Measurements from ENCODE around the gene OGFOD2. TPM values are rescaled to one million over a fixed set of nuclear protein-coding genes. Genes with fewer than 3 reads are reported as not detected.

Gene OGFOD2
- total RNA-seq, 1 donor from 2014 or later: 9.1 TPM

GRCh38 chr12:122976648-122976975 lies 1.6 kb downstream of the OGFOD2 start:
- no peak for DNase-seq (ENCODE audit: low read depth, low spot score)

- DNase-seq (ENCODE audit: low read depth, low spot score): no peak
These were observed 2.1 kb downstream of the OGFOD2 start for GRCh38 chr12:122977153-122977552.

GRCh38 chr12:122977655-122978392 lies 2.8 kb downstream of the OGFOD2 start:
- DNase-seq (ENCODE audit: low read depth, low spot score): no peak

- no peak for DNase-seq (ENCODE audit: low read depth, low spot score)
These were observed 3.5 kb downstream of the OGFOD2 start for GRCh38 chr12:122978507-122978955.

- DNase-seq (ENCODE audit: low read depth, low spot score): no peak
These were observed 4.2 kb downstream of the OGFOD2 start for GRCh38 chr12:122979001-122979907.

GRCh38 chr12:122979908-122980182 lies 4.8 kb downstream of the OGFOD2 start:
- no peak for DNase-seq (ENCODE audit: low read depth, low spot score)

GRCh38 chr12:122980183-122981035 lies 5.4 kb downstream of the OGFOD2 start, which contains the start of gene ARL6IP4:
TSS of gene ARL6IP4 (plus strand) at chr12:122980681. CDS start at chr12:122981140, 459 bp downstream.
- DNase-seq (ENCODE audit: low read depth, low spot score): no peak

GRCh38 chr12:122981036-122981471 lies 6.0 kb downstream of the OGFOD2 start:
- DNase-seq (ENCODE audit: low read depth, low spot score): no peak

- DNase-seq (ENCODE audit: low read depth, low spot score): no peak
These were observed 6.8 kb downstream of the OGFOD2 start for GRCh38 chr12:122981587-122982476.

- no peak for DNase-seq (ENCODE audit: low read depth, low spot score)
These were observed 7.4 kb downstream of the OGFOD2 start for GRCh38 chr12:122982477-122982815.

- DNase-seq (ENCODE audit: low read depth, low spot score): no peak
These were observed 8.1 kb downstream of the OGFOD2 start for GRCh38 chr12:122982963-122983788.

- no peak for DNase-seq (ENCODE audit: low read depth, low spot score)
These were observed 8.9 kb downstream of the OGFOD2 start for GRCh38 chr12:122983789-122984515.

- no peak for DNase-seq (ENCODE audit: low read depth, low spot score)
These were observed 9.7 kb downstream of the OGFOD2 start for GRCh38 chr12:122984612-122985337.

GRCh38 chr12:122985338-122986257 lies 10.6 kb downstream of the OGFOD2 start:
- no peak for DNase-seq (ENCODE audit: low read depth, low spot score)

- DNase-seq (ENCODE audit: low read depth, low spot score): no peak
These were observed 11.3 kb downstream of the OGFOD2 start for GRCh38 chr12:122986258-122986871.

- no peak for DNase-seq (ENCODE audit: low read depth, low spot score)
These were observed 12.3 kb downstream of the OGFOD2 start for GRCh38 chr12:122987086-122987951.

Measured in pulmonary artery endothelial cell (primary cell).